ENCODE results near the gene LRRIQ4.

The LRRIQ4 gene

DNA sequence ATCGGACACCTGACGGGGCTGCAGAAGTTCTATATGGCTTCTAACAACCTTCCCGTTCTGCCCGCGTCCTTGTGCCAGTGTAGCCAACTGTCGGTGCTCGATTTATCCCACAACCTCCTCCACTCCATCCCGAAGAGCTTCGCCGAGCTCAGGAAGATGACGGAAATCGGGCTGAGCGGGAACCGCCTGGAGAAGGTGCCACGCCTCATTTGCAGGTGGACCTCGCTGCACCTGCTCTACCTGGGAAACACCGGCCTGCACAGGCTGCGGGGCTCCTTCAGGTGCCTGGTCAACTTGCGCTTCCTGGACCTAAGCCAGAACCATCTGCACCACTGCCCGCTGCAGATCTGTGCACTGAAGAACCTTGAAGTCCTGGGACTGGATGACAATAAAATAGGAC lies 9.9 kb downstream of the LRRIQ4 start:
- no peak overlapping the region for H3K4me3 ChIP-seq
- DNase-seq (ENCODE audit: low spot score) = no peak
- TF ChIP-seq, protein P1, sequence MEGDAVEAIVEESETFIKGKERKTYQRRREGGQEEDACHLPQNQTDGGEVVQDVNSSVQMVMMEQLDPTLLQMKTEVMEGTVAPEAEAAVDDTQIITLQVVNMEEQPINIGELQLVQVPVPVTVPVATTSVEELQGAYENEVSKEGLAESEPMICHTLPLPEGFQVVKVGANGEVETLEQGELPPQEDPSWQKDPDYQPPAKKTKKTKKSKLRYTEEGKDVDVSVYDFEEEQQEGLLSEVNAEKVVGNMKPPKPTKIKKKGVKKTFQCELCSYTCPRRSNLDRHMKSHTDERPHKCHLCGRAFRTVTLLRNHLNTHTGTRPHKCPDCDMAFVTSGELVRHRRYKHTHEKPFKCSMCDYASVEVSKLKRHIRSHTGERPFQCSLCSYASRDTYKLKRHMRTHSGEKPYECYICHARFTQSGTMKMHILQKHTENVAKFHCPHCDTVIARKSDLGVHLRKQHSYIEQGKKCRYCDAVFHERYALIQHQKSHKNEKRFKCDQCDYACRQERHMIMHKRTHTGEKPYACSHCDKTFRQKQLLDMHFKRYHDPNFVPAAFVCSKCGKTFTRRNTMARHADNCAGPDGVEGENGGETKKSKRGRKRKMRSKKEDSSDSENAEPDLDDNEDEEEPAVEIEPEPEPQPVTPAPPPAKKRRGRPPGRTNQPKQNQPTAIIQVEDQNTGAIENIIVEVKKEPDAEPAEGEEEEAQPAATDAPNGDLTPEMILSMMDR (IDR thresholded peaks at IDR 0.05) = no peak

DNA sequence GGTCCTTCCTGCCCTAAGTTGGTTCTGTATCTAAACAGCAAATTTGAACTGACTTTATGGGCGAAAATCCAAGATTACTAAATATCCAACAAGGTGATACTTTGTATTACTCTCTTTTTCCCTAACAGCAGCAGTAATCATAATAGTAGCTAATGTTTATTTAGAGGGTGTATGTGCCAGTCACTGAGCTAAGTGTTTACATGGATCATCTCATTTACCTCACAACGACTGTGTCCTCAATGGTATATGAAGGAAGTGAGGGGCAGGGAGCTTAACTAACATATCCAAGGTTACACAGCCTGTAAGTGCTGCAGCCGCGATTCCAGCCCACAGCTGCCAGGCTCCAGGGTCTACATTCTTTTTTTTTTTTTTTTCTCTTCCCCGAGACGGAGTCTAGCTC lies 10.3 kb downstream of the LRRIQ4 start:
- H3K27ac ChIP-seq = no peak overlapping the region
- H3K4me3 ChIP-seq = no peak overlapping the region
- no peak for DNase-seq (ENCODE audit: low spot score)
- TF ChIP-seq, protein P1 (IDR thresholded peaks at IDR 0.05) = no peak

More for the DNA sequence above, 9.9 kb downstream of the LRRIQ4 start:
- H3K27ac ChIP-seq = no peak overlapping the region

DNA sequence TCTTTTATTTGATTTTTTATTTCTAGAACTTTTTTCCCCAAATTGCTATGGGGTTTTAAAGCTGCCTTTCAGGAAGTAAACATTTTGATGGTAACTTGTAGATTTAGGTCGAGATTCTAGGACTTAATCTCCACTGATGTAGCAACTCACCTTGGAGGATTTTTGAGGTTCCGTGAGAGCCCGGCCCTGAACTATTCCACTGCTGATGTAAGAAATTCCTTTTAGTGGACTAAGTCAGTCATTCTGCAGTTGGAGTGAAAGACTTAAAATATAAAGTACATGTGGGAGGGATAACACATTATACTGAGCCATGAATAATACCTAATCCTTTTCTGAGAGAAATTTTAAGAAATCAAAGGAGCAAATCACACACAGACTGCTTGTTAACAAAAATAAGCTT lies 12.6 kb downstream of the LRRIQ4 start:
- no peak overlapping the region for H3K27ac ChIP-seq
- TF ChIP-seq, protein P1 (IDR thresholded peaks at IDR 0.05) = no peak
- no peak for DNase-seq (ENCODE audit: low spot score)
- H3K4me3 ChIP-seq = no peak overlapping the region

DNA sequence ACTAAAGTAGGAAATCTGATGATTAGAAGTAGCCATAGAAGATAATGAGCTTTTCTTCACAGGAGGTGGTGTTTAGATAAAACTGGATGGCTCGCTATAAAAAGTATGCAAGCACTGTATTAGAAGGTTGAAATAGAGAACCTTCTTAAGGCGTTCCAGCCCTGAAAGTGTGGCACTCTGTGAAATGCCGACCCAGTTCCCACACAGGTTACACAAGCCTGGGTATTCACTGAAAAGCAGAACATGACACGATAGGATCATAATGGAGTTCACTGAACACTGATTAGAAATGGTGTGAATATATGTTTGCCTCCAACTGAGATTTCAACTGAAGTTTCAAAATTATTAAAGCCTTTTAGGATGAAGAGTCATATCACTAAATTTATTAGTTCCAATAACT lies 15.0 kb downstream of the LRRIQ4 start:
- DNase-seq (ENCODE audit: low spot score) = no peak
- H3K4me3 ChIP-seq = no peak overlapping the region
- H3K27ac ChIP-seq = no peak overlapping the region
- TF ChIP-seq, protein P1 (IDR thresholded peaks at IDR 0.05) = no peak

DNA sequence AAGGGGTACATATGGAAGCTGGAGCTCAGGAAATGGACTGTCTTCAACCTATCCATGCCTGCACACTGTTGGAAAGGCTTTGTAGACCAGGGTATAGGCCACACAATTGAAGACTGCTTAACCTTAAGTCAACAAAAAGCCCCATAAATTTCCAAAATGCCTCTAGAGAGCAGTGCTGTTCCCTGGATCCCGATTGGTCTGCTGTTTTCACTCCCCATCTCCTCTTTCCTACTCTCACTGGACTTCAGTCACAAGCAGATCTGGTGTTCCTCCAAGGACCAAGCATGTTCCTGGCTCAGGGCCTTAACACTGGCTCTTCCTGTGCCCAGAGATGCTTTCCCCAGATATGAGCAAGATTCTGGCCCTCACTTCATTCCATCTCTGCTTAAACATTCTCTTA lies 22.9 kb downstream of the LRRIQ4 start:
- DNase-seq (ENCODE audit: low spot score) = no peak
- no peak overlapping the region for H3K27ac ChIP-seq
- no peak overlapping the region for H3K4me3 ChIP-seq
- TF ChIP-seq, protein P1 (IDR thresholded peaks at IDR 0.05) = no peak

DNA sequence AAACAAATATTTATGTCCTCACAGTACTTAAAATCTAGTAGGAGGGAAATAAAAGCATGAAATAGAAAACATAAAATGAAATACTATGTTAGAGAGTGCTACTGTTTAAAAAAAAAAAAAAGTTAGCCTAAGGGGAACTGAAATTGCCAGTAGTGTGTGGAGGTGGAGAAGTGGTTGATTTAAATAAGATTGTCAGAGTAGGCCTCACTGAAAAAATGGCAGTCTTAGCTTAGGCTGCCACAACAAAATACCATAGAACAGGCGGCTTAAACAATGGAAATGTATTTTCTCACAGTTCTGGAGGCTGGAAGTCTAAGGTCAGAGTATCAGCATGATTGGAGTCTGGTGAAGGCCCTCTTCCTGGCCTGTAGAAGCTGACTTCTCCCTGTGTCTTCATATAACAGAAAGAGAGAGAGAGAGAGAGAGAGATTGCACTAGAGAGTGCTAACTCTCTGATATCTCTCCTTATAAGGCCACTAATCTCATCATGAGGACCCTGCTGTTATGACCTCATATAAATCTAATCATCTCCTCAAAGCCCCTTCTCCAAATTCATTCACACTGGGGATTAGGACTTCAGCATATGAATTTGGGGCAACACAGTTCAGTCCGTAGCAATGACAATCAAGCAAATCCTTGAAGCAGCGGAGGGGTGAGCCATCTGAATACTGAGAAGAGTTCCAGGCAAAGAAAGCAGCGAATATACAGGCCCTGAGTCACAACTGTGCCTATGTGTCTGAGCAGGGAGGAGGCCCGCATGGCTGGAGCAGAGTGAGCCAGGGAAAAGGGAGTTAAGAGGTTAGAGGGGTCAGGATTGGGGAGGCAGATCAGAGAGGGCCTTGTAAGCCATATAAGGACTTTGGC lies 23.6 kb downstream of the LRRIQ4 start:
- H3K4me3 ChIP-seq = no peak overlapping the region
- no peak for DNase-seq (ENCODE audit: low spot score)
- TF ChIP-seq, protein P1 (IDR thresholded peaks at IDR 0.05) = no peak
- peak overlapping the region in 1 of 2 donors; percentile 7 for H3K27ac ChIP-seq

DNA sequence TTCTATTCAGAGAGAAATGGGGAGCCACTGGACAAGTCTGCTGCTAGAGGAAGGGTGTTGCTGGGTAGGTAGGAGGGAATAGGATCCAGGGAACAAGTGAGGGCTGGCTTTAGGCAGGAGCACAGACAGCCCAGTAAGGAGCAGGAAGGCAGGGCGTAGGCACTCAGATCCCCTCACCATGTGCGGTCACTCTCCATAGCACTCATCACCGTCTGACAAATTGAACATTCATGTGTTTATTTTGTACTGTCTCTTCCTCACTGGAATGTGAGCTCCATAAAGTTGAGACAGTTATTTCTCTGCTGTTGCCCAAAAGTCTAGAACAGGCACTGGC lies 24.2 kb downstream of the LRRIQ4 start:
- TF ChIP-seq, protein P1 (IDR thresholded peaks at IDR 0.05) = no peak
- Histone ChIP-seq H3K27ac (peak overlapping the region in 1 of 2 donors; percentile 7), H3K4me3 (no peak overlapping the region)
- no peak for DNase-seq (ENCODE audit: low spot score)

Data from coronary artery (tissue), 2 donors.